MCF 10A (cell line): ENCODE results near the gene CACNA1S. TPM values are rescaled to one million over a fixed set of nuclear protein-coding genes. Genes with fewer than 3 reads are reported as not detected.

Experiments
- BruUV-seq: library from RNA; stranded (reverse); fragments of 400-500 nt; replicated peaks from 2 replicates; lab custom pipeline; 2021; lab: Mats Ljungman, UMichigan
- CTCF ChIA-PET: fragments of 300-600 bp; sonication (Branson Sonifier 250); formaldehyde crosslinking; extraction: SDS; loops from one replicate; lab custom pipeline; 2021; ENCODE audit warnings: antibody characterized with exemption, inconsistent platforms; lab: Yijun Ruan, JAX
- POLR2A ChIA-PET: fragments of 300-600, 350-650 bp; sonication (Branson Sonifier 250); formaldehyde crosslinking; extraction: SDS; loops from one replicate; lab custom pipeline; 2020; ENCODE audit warnings: antibody characterized with exemption, inconsistent platforms; lab: Yijun Ruan, JAX
- DNase-seq: peaks from one replicate; pipeline ENCODE4 v3.0.0-alpha.2; 2018; ENCODE audit not compliant: unreplicated experiment
- H3K27ac Mint-ChIP-seq: one replicate; pipeline ENCODE4 v1.8.0; 2022; ENCODE audit warnings: mild to moderate bottlenecking, low read depth, mixed read lengths; ENCODE audit not compliant: unreplicated experiment
- H3K27me3 Mint-ChIP-seq: one replicate; pipeline ENCODE4 v1.8.0; 2022; ENCODE audit warnings: mixed read lengths; ENCODE audit not compliant: insufficient read depth, unreplicated experiment
- H3K36me3 Mint-ChIP-seq: one replicate; pipeline ENCODE4 v1.8.0; 2022; ENCODE audit warnings: mild to moderate bottlenecking, moderate library complexity, mixed read lengths; ENCODE audit not compliant: insufficient read depth, unreplicated experiment
- H3K4me1 Mint-ChIP-seq: one replicate; pipeline ENCODE4 v1.8.0; 2022; ENCODE audit warnings: mixed read lengths; ENCODE audit not compliant: insufficient read depth, unreplicated experiment
- H3K4me3 Mint-ChIP-seq: one replicate; pipeline ENCODE4 v1.8.0; 2022; ENCODE audit warnings: mild to moderate bottlenecking, moderate library complexity, mixed read lengths; ENCODE audit not compliant: unreplicated experiment
- H3K9me3 Mint-ChIP-seq: one replicate; pipeline ENCODE4 v1.8.0; 2022; ENCODE audit warnings: mixed read lengths; ENCODE audit not compliant: unreplicated experiment
- CTCF ChIP-seq: fragments of 200-600 bp; IDR thresholded peaks from one replicate; pipeline ENCODE4 v1.8.0; 2022; ENCODE audit warnings: antibody characterized with exemption, mild to moderate bottlenecking; ENCODE audit not compliant: unreplicated experiment
- intact Hi-C: fragments of 100-400 bp; cut with micrococcal nuclease; formaldehyde crosslinking; loops from 2 replicates; pipeline ENCODE4 v1.14.1; 2022
- total RNA-seq: library from RNA; stranded (reverse); gene quantifications from 2 replicates; pipeline ENCODE4 v1.2.3, GENCODE V29; 2022

The CACNA1S gene
- total RNA-seq, 1 experiment from 2014 or later: not detected

- ChIA-PET POLR2A (interaction anchor here (0.8 kb wide), 1 partner anchor 59 kb away, joined by 4 read pairs; no protein-coding TSS in a partner anchor), CTCF (interaction anchor here (0.6 to 1.2 kb wide), 5 partner anchors 9 to 571 kb away, joined by 3 to 4 read pairs (median 3); no protein-coding TSS in a partner anchor)
- H3K27ac Mint-ChIP-seq: no peak overlapping the region
- H3K9me3 Mint-ChIP-seq: no peaks in the 10 kb centered on the region
- no TSS peak for BruUV-seq
- no peak for TF ChIP-seq CTCF
- intact Hi-C loops: no loop called here
- peaks cover 21% of the 10 kb centered on the region for H3K27me3 Mint-ChIP-seq
- DNase-seq: no peak
- H3K4me3 Mint-ChIP-seq: no peak overlapping the region
- no peaks in the 10 kb centered on the region for H3K36me3 Mint-ChIP-seq
- peaks cover 9% of the 10 kb centered on the region for H3K4me1 Mint-ChIP-seq
These were observed 49.6 kb downstream of the CACNA1S start for GRCh38 chr1:201062511-201063091.

GRCh38 chr1:201061886-201062285 lies 50.3 kb downstream of the CACNA1S start:
- Mint-ChIP-seq H3K4me1 (peaks cover 9% of the 10 kb centered on the region), H3K27ac (no peak overlapping the region), H3K9me3 (no peaks in the 10 kb centered on the region), H3K27me3 (peaks cover 21% of the 10 kb centered on the region), H3K36me3 (no peaks in the 10 kb centered on the region), H3K4me3 (no peak overlapping the region)
- BruUV-seq: no TSS peak
- ChIA-PET CTCF (interaction anchor here (0.6 to 0.7 kb wide), 2 partner anchors 139 to 570 kb away, joined by 3 read pairs; no protein-coding TSS in a partner anchor), POLR2A (no interaction called here)
- no peak for TF ChIP-seq CTCF
- no peak for DNase-seq
- intact Hi-C loops: no loop called here

- H3K36me3 Mint-ChIP-seq: no peaks in the 10 kb centered on the region
- TF ChIP-seq CTCF: no peak
- ChIA-PET POLR2A (no interaction called here), CTCF (interaction anchor here (0.6 kb wide), 2 partner anchors 40 to 329 kb away, joined by 3 to 4 read pairs; no protein-coding TSS in a partner anchor)
- H3K4me3 Mint-ChIP-seq: no peak overlapping the region
- no TSS peak for BruUV-seq
- peaks cover 9% of the 10 kb centered on the region for H3K4me1 Mint-ChIP-seq
- no peak overlapping the region for H3K27ac Mint-ChIP-seq
- DNase-seq: no peak
- peaks cover 21% of the 10 kb centered on the region for H3K27me3 Mint-ChIP-seq
- intact Hi-C loops: no loop called here
- no peaks in the 10 kb centered on the region for H3K9me3 Mint-ChIP-seq
These were observed 51.2 kb downstream of the CACNA1S start for GRCh38 chr1:201061049-201061448.

GRCh38 chr1:201060586-201060985 lies 51.6 kb downstream of the CACNA1S start:
- peaks cover 22% of the 10 kb centered on the region for H3K27me3 Mint-ChIP-seq
- DNase-seq: no peak
- CTCF ChIA-PET: no interaction called here

More at GRCh38 chr1:201060586-201060985, 51.6 kb downstream of the CACNA1S start:
- Mint-ChIP-seq H3K9me3 (no peaks in the 10 kb centered on the region), H3K4me1 (peaks cover 9% of the 10 kb centered on the region), H3K27ac (no peak overlapping the region), H3K4me3 (no peak overlapping the region), H3K36me3 (no peaks in the 10 kb centered on the region)
- no TSS peak for BruUV-seq
- intact Hi-C loops: no loop called here
- TF ChIP-seq CTCF: no peak
- POLR2A ChIA-PET: no interaction called here
